GM18517 (cell line): ENCODE results near the gene CA14.
"Not testable (repeated sequence)": the region's sequence is repeated elsewhere in the genome, so short reads cannot be mapped to it uniquely, and the experiment has no call there.

Experiments
- ATAC-seq: cut with Tn5 transposase; IDR thresholded peaks from one replicate; pipeline ENCODE4 v1.9.1; 2021; ENCODE audit warnings: mild to moderate bottlenecking, moderate library complexity; ENCODE audit not compliant: unreplicated experiment

Gene CA14

DNA sequence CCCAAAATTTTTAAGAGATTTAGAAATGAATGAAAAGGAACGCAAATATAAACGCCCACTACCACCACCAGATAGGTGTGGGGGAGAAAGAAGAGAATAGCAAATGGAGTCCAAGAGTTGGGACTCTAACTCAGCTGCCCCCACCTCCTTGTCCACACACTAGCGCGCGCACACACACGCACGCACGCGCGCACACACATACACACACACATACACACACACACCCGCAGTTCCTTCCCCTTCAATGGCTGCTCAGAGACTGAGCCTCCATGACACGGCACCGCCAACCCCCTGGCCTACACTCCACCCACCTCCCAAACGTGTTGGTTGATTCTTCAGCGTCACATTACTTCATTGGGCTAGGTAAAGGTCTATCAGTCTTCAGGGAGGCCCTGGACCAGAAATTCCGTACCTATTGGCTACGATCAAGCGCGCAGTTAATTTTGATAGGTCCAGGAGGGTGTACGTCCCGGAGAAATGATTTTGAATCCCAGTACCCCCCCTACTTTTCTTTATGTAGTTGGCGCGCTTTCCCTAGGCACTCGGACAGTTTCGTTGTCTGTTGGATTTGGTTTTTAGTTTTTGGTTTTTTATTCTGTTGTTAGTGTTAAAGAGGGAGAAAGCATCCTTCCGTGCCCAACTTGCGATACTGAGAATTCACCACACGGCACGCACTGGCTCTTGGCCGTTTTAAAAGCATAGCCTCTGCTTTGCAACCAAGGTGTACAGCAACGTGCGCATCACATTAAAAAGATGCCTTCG, 21.5 kb upstream of the CA14 start, which contains the start of gene ANP32E:
ANP32E (minus strand) TSS at position 261 of the 762 bp plus-strand sequence. CDS start 326 bp downstream, outside the sequence.
- ATAC-seq = peak; percentile 83

DNA sequence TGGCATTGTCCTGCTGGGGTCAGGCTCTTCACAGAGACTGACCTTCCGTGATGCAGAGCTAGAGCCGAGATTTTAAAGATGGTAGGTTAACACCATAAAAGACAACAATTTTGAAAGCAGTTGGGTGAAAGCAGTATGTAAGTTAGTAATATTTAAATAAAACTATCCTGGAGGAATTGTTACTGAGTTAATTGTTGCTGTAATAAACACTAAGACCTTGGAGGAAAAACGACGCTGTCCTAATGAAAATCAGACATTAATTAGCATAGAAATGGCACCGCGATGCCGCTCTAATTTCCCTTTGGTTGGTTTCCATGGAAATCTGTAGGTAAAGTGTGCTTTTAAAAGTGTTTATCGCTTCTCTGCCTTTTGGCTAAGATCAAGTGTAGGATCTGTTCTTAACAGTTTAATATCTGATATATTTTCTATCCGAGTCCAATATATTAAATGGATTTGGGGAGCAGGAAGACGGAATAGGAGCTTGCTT, 20.9 kb upstream of the CA14 start:
- no peak for ATAC-seq

DNA sequence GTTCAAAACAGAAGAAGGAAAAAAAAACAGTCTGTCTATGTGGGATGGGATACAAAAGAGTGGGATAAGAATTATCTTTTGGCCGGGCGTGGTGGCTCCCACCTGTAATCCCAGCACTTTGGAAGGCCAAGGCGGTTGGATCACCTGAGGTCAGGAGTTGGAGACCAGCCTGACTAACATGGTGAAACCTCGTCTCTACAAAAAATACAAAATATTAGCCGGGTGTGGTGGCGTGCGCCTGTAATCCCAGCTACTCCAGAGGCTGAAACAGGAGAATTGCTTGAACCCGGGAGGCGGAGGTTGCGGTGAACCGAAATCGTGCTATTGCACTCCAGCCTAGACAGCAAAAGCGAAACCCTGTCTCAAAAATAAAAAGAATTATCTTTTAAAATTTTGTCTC, 20.4 kb upstream of the CA14 start:
- ATAC-seq = not testable (repeated sequence)

DNA sequence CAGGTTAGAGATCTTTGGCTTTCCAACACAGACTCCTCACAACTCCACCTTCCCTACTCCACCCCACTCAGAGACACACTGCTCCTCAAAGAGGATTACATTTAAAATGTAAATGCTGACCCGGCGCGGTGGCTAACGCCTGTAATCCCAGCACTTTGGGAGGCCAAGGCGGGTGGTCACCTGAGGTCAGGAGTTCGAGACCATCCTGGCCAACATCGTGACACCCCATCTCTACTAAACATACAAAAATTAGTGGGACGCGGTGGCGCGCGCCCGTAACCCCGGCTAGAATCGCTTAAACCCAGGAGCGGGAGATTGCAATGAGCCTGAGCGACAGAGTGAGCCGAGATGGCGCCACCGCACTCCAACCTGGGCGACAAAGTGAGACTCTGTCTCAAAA, 19.8 kb upstream of the CA14 start:
- ATAC-seq = no peak

DNA sequence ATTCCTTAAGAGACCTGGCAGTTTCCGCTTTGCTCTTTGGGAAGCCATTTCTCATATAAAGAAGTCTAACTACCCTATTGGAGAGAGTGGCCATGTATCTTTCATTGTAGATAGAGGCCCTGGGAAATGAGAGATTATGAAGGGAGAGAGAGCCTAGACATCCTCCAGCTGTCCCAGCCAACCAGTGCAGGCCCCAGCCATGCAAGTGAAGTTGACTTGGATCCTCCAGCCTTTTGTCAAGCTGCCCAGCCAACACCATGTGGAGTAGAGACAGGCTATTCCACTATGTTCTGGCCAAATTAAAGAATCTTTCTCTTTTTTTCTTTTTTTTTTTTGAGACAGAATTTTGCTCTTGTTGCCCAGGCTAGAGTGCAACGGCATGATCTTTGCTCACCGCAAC, 14.6 kb upstream of the CA14 start:
- no peak for ATAC-seq

DNA sequence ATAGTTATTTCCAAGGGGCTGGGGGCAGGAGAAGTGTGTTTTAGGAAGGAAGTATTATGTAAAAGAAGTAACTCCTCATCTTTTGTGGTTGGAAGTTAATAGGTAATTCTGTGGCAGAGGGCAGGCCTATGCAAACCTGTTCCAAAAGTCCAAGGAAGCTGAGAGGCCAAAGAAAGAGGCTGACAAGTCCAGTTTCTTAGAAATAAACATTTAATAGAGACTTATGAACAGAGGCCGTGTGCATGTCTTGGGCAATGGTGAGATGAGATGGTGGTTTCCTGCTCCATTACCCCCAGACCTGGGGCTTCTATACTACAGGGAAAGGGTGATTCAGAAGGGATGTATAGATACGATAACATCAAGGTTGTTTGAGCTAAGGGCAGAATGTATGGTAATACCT, 7.6 kb upstream of the CA14 start:
- no peak for ATAC-seq

DNA sequence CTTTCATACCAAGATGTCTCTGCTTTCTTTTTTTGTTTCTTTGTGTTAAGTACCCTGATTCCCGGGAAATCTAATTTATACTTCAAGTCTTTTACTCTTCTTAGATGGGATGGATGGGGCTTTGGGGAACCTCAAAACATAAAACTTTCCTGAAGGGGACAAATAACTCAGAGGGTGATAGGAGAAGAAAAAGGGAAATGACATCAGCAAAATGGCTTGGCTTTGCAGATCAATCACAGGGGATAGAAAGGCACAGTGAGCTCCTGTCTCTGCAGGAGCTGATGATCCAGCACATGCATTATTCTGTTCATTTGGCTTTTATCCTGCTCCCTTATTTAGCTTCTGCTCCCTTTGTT, 1.4 kb upstream of the CA14 start:
- no peak for ATAC-seq

DNA sequence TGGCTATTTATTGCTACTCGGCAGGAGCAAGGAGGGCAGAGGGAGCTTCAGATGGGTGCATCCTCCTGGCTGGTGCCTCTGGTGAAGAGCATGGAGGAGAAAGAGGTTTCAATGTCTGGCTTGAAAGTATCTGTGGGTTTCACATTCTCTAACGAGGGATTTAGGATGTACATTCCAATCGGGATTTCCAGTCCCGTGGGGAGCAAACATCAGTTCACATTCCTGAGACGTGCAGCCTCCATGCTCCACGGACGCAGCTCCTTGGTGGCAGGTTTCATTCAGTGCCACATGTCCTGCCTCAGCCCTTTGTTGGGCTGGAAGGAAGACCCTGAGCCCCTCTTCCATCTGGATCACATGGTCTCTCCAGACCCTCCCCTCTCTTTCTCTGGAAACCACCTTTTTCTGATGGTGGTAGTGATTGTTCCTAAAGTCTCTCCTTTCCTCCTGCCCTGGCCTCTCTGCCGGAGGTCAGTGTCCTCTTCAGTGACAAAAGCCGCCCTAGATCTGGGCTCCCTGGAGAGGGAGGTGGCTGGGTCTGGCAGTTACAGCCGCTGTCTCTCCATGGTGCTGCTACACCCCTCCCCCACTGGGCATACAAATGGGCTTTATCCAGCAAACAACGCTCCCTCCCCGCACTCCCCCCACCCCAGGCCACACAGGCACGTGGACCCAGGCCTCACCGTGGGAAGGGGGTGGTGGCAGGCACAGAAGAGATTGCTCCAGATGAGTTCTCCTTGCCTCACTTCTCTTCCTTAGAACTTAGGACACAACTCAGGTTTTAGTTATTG, 826 bp upstream of the CA14 start:
- no peak for ATAC-seq

DNA sequence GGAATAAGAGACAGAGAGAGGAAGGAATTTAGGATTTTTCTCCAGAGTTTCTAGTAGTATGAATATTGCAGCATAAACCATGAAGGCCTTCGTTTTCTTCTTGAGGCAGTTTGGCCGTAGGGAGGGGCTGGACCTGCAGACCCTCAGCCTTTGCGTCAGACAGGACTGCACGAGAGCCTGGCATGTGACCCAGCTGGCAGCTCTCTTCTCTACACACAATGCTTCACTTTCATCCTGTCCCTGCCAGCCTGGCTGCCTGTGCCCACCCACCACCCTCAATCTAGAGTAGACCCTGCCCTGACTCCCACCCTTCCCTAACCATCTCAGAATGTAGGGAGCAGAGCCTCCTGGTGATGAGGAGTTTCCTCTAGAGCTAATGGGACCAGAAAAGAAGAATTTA, 1.6 kb downstream of the CA14 start:
- no peak for ATAC-seq

DNA sequence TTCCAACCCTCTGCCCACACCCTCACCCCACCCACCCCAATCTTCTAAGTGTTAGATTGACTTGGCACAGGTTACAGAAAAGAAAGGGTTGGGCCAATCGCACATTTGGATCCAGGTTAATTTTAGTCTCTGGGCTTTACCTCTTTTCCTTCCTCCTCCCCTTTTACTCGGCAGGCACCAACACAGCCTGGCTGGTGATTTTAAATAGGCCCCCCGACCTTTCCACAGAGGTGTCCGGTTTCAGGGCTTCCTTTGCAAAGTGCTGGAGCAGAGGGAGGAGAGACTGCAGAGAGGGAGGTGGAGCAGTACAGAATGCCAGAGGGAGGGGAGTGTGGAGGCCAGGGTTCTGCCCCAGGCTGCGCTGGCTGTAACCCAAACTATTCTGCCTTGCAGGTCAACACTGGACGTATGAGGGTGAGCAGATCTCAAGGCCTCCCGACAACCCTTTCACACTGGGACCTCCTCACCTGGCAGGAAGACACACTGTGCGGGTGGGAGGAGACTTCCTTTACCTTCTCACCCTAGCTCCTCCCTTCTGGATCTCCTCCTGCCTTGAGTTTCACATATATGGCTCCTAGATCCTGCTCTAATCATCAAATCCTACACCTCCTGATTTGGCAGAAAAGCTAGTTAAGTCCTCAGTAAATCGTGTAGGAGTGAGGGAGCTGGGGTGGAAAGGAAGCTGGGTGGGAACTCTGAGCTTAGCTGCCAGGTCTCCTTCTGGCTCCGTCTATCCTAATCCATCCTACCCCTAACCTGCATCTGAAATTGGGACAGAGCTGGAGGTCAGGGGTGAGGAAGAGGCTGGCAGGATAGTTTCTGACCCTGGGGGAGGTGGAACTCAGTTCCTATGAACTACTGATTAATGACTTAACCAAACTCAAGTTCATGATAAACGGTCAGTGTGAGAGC, 2.4 kb downstream of the CA14 start:
- ATAC-seq = no peak

DNA sequence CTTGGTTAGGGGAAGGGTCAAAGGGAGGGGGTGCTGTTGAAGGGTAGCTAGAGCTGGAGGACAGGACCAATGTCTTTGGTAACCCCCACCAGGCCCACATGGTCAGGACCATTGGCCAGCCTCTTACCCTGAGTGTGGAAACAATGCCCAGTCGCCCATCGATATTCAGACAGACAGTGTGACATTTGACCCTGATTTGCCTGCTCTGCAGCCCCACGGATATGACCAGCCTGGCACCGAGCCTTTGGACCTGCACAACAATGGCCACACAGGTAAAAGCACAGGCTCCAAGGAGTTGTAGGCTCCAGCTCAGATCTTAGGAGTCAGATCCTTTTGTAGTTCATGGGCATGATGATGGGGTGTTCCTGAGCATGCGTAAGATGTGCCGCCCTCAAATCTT, 3.8 kb downstream of the CA14 start:
- no peak for ATAC-seq

DNA sequence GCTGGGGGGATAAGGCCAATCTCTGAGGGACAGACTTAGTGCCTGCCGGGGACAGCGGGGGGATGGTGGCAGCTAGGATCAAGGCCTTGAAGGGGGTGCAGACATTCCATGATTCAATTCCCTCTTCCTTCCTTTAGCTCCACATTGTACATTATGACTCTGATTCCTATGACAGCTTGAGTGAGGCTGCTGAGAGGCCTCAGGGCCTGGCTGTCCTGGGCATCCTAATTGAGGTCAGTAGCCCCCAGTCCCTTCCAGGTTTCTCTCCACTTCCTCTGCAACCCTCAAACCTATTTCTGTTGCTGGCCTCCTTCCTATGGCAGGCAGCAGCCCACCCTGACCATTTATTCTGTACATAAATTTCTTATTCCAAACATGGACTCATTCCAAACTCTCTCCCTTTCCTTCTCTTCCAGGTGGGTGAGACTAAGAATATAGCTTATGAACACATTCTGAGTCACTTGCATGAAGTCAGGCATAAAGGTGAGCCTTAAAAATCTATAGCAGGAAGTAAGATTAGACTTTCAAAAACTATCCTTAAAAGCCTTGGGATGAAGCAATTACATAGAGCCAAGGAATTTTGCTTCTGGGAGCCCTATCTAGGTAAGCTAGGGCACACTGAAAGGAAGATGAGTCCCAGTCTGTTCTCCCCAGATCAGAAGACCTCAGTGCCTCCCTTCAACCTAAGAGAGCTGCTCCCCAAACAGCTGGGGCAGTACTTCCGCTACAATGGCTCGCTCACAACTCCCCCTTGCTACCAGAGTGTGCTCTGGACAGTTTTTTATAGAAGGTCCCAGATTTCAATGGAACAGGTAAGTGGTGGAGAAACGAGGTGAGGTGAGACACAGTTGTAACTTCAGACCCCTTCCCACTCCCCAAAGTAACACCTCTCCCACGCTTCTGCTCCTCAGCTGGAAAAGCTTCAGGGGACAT, 5.1 kb downstream of the CA14 start:
- no peak for ATAC-seq

DNA sequence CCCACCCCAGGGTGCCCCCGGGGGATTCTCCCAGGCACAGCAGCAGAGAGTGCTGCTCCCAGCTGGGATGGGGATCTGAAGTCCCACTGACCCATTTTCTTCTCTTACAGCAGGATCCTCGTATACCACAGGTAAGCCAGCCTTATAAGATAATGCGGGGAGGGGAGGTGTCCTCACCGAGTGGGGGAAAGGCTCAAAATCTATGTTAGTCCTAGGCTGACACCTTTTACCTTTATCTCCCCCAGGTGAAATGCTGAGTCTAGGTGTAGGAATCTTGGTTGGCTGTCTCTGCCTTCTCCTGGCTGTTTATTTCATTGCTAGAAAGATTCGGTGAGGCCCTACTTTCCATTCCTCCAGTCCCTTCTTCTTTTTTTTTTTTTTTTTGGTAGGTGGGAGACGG, 6.0 kb downstream of the CA14 start:
- ATAC-seq = no peak

DNA sequence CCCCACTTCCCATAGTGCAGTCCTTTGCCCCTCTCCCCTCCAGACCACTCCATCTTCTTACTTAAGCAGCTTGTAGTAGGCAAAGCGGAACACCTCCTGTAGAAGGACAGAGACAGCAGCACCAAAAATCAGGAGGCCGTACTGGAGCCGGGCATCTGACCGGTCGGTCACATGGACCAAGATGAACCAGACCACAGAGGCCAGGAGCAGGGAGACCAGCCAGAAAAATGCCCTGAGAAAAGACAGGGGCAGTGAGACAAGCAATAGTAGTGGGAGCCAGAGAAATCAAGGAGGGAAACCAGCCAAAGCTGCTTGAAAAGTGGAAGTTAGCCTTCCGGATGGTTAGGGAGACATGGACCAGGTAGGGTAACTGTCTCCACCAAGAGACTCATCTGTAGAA, 10.3 kb downstream of the CA14 start:
- no peak for ATAC-seq

DNA sequence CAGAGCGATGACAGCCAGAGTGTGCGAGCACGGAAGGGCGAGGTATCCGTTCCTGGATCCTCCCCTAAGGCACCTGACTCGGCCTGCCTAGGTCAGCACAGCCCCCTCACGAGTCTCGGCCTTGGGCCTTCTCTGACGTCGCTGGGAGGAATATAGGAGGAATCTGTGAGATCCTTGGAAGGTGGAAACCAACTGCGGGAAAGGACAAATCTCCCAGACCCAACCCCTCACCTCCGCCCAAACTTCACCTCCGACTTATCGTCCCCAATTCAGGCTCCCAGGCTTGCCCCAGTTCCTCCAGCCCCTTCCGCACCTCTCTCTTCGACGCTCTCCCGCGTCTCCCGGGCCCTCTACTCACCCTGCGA, 10.7 kb downstream of the CA14 start:
- peak; percentile 14 for ATAC-seq

DNA sequence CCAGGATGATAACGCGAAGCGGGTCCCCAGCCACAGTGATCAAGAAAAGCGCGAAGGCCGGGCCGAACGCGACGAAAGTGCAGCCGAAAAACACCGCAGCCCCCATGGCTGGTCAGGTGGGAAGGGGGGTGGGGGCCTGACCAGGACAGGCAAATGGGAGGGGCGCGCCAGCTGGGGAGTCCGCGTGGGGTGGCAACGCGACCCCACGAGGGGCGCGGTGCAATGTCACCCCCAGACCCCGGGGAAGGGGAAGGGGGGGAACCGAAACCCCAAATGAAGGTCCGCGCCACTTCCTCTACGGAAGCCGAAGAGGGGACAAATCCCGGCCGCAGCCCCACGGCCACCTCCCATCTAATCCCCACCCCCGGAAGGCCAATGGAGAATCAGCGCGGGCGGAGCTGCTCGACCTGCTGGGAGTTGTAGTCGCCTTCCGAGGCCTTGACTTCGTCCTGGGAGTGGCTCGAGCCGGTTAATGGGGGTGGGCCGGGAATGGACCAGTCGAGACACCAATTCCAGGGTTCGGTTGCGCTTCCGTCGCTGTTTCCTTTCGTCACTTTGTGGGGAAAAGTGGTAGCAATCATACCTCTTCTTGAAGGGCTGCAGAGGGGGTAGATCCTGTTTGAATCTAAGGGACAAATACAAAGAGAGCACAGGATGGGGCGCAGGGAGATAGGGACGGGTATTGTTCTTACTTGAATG, 11.3 kb downstream of the CA14 start, which contains the start of gene APH1A:
APH1A (minus strand) TSS at position 312 of the 699 bp plus-strand sequence; CDS start at position 106, 206 bp downstream.
- peak; percentile 80 for ATAC-seq

DNA sequence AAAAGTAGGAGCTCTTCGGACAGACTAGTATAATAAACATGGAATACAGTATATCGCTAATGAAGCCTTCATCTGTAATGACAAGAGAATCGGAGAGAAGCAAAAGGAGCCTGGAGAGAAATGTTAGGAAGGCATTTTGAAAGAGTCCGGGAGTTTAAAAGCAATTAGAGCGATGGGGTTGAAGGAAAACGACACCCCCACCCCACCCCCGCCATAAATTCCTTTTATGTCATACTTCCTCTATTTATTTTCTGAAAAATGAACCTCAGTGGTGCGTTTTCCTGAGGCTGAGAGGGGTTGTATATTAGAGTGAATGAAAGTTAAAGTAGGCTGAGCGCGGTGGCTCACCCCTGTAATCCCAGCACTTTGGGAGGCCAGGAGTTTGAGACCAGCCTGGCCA, 11.9 kb downstream of the CA14 start:
- no peak for ATAC-seq

DNA sequence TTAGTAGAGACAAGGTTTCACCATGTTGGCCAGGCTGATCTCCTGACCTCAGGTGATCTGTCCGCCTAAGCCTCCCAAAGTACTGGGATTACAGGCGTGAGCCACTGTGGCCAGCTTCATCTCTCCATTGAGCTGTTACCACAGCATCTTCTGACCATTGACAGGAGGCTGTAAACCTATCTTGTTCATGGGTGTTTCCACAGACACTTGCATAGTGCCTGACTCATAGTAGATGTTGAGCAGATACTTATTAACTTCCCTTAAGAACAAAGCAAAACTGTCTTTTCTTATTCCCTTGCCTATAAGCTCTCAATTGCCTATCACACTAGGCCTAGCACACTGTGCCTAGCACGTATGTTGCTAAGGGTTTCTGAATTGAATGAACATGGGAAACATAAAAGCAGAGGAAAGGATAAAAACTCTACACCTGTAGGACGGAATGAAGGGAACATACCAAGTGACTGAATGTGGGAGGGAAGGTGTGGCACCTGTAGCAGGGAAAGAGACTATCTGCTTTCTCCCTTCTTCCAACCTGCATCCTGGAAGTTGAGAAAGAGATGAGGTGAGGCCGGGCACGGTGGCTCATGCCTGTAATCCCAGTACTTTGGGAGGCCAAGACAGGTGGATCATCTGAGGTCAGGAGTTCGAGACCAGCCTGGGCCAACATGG, 13.9 kb downstream of the CA14 start:
- ATAC-seq = no peak

DNA sequence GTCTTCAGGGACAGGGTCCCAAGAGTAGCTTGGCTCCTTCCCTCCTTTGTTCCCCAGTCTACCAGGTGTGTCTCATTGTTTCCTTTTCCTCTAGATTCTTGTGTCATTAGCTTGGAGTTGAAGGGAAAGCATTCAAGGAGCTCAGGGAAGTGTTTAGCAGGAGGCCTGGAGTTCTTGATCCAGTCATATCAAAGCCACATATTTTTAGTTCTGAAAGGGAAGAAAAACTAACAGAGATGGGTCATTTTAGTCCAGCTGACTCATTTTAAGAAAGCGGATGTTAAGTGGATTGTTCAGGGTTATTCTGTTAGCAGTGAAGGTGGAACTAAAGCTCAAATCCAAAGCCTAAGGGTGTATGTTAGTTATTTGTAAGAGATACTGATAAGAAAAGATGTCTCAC, 15.7 kb downstream of the CA14 start:
- no peak for ATAC-seq
